ENCODE data around the gene LYSET.

LYSET gene

GRCh38 chr14:93142854-93143652 is 42.1 kb upstream of the LYSET start:
- H3K36me3 ChIP-seq (ENCODE audit: control insufficient read depth, insufficient read depth, low read length) = no peaks in the 10 kb centered on the region
- TF ChIP-seq, protein P1, sequence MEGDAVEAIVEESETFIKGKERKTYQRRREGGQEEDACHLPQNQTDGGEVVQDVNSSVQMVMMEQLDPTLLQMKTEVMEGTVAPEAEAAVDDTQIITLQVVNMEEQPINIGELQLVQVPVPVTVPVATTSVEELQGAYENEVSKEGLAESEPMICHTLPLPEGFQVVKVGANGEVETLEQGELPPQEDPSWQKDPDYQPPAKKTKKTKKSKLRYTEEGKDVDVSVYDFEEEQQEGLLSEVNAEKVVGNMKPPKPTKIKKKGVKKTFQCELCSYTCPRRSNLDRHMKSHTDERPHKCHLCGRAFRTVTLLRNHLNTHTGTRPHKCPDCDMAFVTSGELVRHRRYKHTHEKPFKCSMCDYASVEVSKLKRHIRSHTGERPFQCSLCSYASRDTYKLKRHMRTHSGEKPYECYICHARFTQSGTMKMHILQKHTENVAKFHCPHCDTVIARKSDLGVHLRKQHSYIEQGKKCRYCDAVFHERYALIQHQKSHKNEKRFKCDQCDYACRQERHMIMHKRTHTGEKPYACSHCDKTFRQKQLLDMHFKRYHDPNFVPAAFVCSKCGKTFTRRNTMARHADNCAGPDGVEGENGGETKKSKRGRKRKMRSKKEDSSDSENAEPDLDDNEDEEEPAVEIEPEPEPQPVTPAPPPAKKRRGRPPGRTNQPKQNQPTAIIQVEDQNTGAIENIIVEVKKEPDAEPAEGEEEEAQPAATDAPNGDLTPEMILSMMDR (IDR thresholded peaks at IDR 0.05; ENCODE audit: insufficient read depth, low read length, poor library complexity, severe bottlenecking) = no peak
- no peak for DNase-seq (ENCODE audit: extremely low read depth, insufficient read length)

GRCh38 chr14:93146119-93146518 is 39.0 kb upstream of the LYSET start:
- Histone ChIP-seq H3K27me3 (replicated peaks; ENCODE audit: control insufficient read depth, insufficient read depth, low read length) (no peaks in the 10 kb centered on the region), H3K36me3 (ENCODE audit: control insufficient read depth, insufficient read depth, low read length) (no peaks in the 10 kb centered on the region), H3K4me3 (replicated peaks; ENCODE audit: low read depth, low read length) (no peak overlapping the region)
- DNase-seq (ENCODE audit: extremely low read depth, insufficient read length) = peak; percentile 26
- TF ChIP-seq, protein P1 (IDR thresholded peaks at IDR 0.05; ENCODE audit: insufficient read depth, low read length, poor library complexity, severe bottlenecking) = no peak

More at GRCh38 chr14:93142854-93143652, 42.1 kb upstream of the LYSET start:
- Histone ChIP-seq H3K4me3 (replicated peaks; ENCODE audit: low read depth, low read length) (no peak overlapping the region), H3K27me3 (replicated peaks; ENCODE audit: control insufficient read depth, insufficient read depth, low read length) (no peaks in the 10 kb centered on the region)

GRCh38 chr14:93148979-93149378 is 36.1 kb upstream of the LYSET start:
- no peaks in the 10 kb centered on the region for H3K36me3 ChIP-seq (ENCODE audit: control insufficient read depth, insufficient read depth, low read length)
- H3K4me3 ChIP-seq (replicated peaks; ENCODE audit: low read depth, low read length) = no peak overlapping the region
- DNase-seq (ENCODE audit: extremely low read depth, insufficient read length) = no peak
- TF ChIP-seq, protein P1 (IDR thresholded peaks at IDR 0.05; ENCODE audit: insufficient read depth, low read length, poor library complexity, severe bottlenecking) = no peak
- no peaks in the 10 kb centered on the region for H3K27me3 ChIP-seq (replicated peaks; ENCODE audit: control insufficient read depth, insufficient read depth, low read length)

GRCh38 chr14:93150227-93151208 is 34.6 kb upstream of the LYSET start:
- Histone ChIP-seq H3K27me3 (replicated peaks; ENCODE audit: control insufficient read depth, insufficient read depth, low read length) (no peaks in the 10 kb centered on the region), H3K4me3 (replicated peaks; ENCODE audit: low read depth, low read length) (no peak overlapping the region), H3K36me3 (ENCODE audit: control insufficient read depth, insufficient read depth, low read length) (no peaks in the 10 kb centered on the region)
- TF ChIP-seq, protein P1 (IDR thresholded peaks at IDR 0.05; ENCODE audit: insufficient read depth, low read length, poor library complexity, severe bottlenecking) = no peak
- no peak for DNase-seq (ENCODE audit: extremely low read depth, insufficient read length)

DNA sequence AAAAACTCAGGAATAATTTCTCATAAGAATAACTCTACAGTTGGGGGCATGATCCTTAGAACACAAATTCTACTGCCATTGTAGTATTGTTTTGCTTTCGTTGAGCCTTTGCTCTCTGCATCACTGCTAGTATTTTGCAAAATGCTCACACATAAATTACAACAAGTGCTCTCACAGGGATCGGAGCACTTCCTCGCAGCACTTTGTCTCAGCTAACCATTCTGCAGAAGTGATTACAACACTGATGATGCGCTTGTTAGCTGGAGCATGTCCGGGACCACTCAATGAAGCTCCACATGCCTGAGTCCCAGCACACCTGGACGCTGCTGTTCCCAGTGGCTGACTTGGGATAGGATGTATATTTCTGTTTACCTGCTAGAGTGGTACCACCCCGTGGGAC is 32.0 kb upstream of the LYSET start:
- DNase-seq (ENCODE audit: extremely low read depth, insufficient read length) = no peak
- H3K27me3 ChIP-seq (replicated peaks; ENCODE audit: control insufficient read depth, insufficient read depth, low read length) = no peaks in the 10 kb centered on the region
- TF ChIP-seq, protein P1 (IDR thresholded peaks at IDR 0.05; ENCODE audit: insufficient read depth, low read length, poor library complexity, severe bottlenecking) = no peak
- no peaks in the 10 kb centered on the region for H3K36me3 ChIP-seq (ENCODE audit: control insufficient read depth, insufficient read depth, low read length)
- H3K4me3 ChIP-seq (replicated peaks; ENCODE audit: low read depth, low read length) = no peak overlapping the region
